Ovary (tissue), 3 donors: Measurements from ENCODE around the gene NF1.

Experiments used
- EP300 ChIP-seq: sonication (generic); formaldehyde crosslinking; IDR thresholded peaks from one replicate; pipeline ENCODE4 v1.6.1; 2017; ENCODE audit warnings: antibody characterized with exemption
- POLR2A ChIP-seq: fragments of 450-650 bp; IDR thresholded peaks from one replicate; pipeline ENCODE4 v1.6.1; 2017; ENCODE audit warnings: antibody characterized with exemption, mild to moderate bottlenecking, moderate library complexity
- TF ChIP-seq, protein P1 (sequence below), 3 donors: fragments of 450-650 bp in 2 of 3; fragments of 200-600 bp in 1 of 3; IDR thresholded peaks; one replicate each; pipeline versions ENCODE4 v1.5.1 to v1.8.0; 2016 to 2022; ENCODE audit warnings: antibody characterized with exemption in 3 of 3, mild to moderate bottlenecking in 1 of 3
- donor health status: DM: no; HTN: no; CAD: no.

DNA sequence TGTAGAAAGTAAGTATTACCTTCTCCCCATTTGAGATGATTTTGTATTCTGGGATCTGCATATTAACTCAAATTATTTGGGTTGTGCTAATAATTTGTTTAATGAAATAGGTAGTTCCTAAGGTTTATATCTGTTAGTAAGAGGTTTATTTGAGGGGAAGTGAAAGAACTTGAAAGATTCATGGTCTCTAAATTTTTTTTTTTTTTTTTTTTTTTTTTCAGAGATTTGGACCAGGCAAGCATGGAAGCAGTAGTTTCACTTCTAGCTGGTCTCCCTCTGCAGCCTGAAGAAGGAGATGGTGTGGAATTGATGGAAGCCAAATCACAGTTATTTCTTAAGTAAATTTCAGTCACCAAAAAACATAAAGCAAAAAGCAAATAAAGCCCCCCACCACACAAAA, 137.1 kb downstream of the NF1 start:
- no peak for TF ChIP-seq POLR2A
- TF ChIP-seq, protein P1, sequence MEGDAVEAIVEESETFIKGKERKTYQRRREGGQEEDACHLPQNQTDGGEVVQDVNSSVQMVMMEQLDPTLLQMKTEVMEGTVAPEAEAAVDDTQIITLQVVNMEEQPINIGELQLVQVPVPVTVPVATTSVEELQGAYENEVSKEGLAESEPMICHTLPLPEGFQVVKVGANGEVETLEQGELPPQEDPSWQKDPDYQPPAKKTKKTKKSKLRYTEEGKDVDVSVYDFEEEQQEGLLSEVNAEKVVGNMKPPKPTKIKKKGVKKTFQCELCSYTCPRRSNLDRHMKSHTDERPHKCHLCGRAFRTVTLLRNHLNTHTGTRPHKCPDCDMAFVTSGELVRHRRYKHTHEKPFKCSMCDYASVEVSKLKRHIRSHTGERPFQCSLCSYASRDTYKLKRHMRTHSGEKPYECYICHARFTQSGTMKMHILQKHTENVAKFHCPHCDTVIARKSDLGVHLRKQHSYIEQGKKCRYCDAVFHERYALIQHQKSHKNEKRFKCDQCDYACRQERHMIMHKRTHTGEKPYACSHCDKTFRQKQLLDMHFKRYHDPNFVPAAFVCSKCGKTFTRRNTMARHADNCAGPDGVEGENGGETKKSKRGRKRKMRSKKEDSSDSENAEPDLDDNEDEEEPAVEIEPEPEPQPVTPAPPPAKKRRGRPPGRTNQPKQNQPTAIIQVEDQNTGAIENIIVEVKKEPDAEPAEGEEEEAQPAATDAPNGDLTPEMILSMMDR (IDR thresholded peaks at IDR 0.05), result no peak
- TF ChIP-seq EP300, result no peak
